Mesenchymal stem cell (in vitro differentiated cells and primary cell): ENCODE results near the gene MAGEE1.

ENCODE experiments used
- DNase-seq: peaks from one replicate; pipeline ENCODE4 v3.0.0-alpha.2; 2013
- H2AFZ ChIP-seq: one replicate; pipeline ENCODE4 v1.6.1; 2013; ENCODE audit warnings: low read depth, mild to moderate bottlenecking, control low read depth, inconsistent platforms, low read length, moderate library complexity
- H2AK5ac ChIP-seq: 2 replicates; pipeline ENCODE4 v1.6.1; 2013; ENCODE audit warnings: low read length, moderate library complexity, mild to moderate bottlenecking, inconsistent platforms; ENCODE audit not compliant: severe bottlenecking
- H2BK120ac ChIP-seq: one replicate; pipeline ENCODE4 v1.6.1; 2013; ENCODE audit warnings: low read depth, mild to moderate bottlenecking, inconsistent platforms, low read length, moderate library complexity
- H2BK12ac ChIP-seq, 2 experiments: one replicate each; pipeline ENCODE4 v1.6.1; 2013; ENCODE audit warnings: inconsistent platforms in 2 of 2, low read length in 2 of 2, mild to moderate bottlenecking in 2 of 2, moderate library complexity in 2 of 2, control low read depth in 1 of 2
- H2BK15ac ChIP-seq: one replicate; pipeline ENCODE4 v1.6.1; 2013; ENCODE audit warnings: mild to moderate bottlenecking, low read depth, inconsistent platforms; ENCODE audit not compliant: poor library complexity, severe bottlenecking
- H2BK5ac ChIP-seq: 2 replicates; pipeline ENCODE4 v1.6.1; 2013; ENCODE audit warnings: low read depth, mild to moderate bottlenecking, low read length, control low read depth, inconsistent platforms; ENCODE audit not compliant: poor library complexity, severe bottlenecking
- H3K14ac ChIP-seq, 2 experiments: one replicate each; pipeline ENCODE4 v1.6.1; 2013; ENCODE audit warnings: inconsistent platforms in 2 of 2, low read length in 2 of 2, control low read depth in 1 of 2, mild to moderate bottlenecking in 1 of 2, moderate library complexity in 1 of 2
- H3K18ac ChIP-seq, 2 experiments: one replicate each; pipeline ENCODE4 v1.6.1; 2013; ENCODE audit warnings: inconsistent platforms in 2 of 2, low read length in 2 of 2, control low read depth in 1 of 2, low read depth in 1 of 2, mild to moderate bottlenecking in 1 of 2
- H3K23ac ChIP-seq, 2 experiments: one replicate each; pipeline ENCODE4 v1.6.1; 2013; ENCODE audit warnings: inconsistent platforms in 2 of 2, low read length in 2 of 2, mild to moderate bottlenecking in 2 of 2, moderate library complexity in 2 of 2, control low read depth in 1 of 2
- H3K27ac ChIP-seq: 2 replicates; pipeline ENCODE4 v1.5.1; 2013; ENCODE audit warnings: mild to moderate bottlenecking, moderate library complexity, low read length, control low read depth, inconsistent platforms; ENCODE audit not compliant: poor library complexity, severe bottlenecking
- H3K27me3 ChIP-seq, 2 experiments: 2 replicates each; pipeline versions ENCODE4 v1.6.1 to v1.7.0; 2013; ENCODE audit warnings: low read length in 2 of 2, mild to moderate bottlenecking in 2 of 2, moderate library complexity in 2 of 2, control low read depth in 1 of 2, inconsistent platforms in 1 of 2; ENCODE audit not compliant: control insufficient read depth in 1 of 2, insufficient read depth in 1 of 2
- H3K36me3 ChIP-seq, 2 experiments: 2 replicates each; pipeline versions ENCODE4 v1.6.1 to v1.7.0; 2013; ENCODE audit warnings: low read length in 2 of 2, control low read depth in 1 of 2, inconsistent platforms in 1 of 2, low read depth in 1 of 2, mild to moderate bottlenecking in 1 of 2; ENCODE audit not compliant: insufficient read depth in 2 of 2, control insufficient read depth in 1 of 2
- H3K4ac ChIP-seq, 2 experiments: one replicate each; pipeline ENCODE4 v1.6.1; 2013; ENCODE audit warnings: inconsistent platforms in 2 of 2, low read length in 2 of 2, mild to moderate bottlenecking in 2 of 2, moderate library complexity in 2 of 2, control low read depth in 1 of 2, low read depth in 1 of 2
- H3K4me1 ChIP-seq: 2 replicates; pipeline ENCODE4 v1.6.1; 2013; ENCODE audit warnings: low read depth, low read length, control low read depth; ENCODE audit not compliant: control insufficient read depth, insufficient read depth
- H3K4me2 ChIP-seq: 2 replicates; pipeline ENCODE4 v1.6.1; 2013; ENCODE audit warnings: low read length, mild to moderate bottlenecking, inconsistent platforms; ENCODE audit not compliant: poor library complexity, severe bottlenecking
- H3K4me3 ChIP-seq, 2 experiments: 2 replicates each; pipeline versions ENCODE4 v1.5.1 to v1.7.0; 2013; ENCODE audit warnings: low read length in 2 of 2, mild to moderate bottlenecking in 2 of 2, control low read depth in 1 of 2, low read depth in 1 of 2; ENCODE audit not compliant: insufficient read depth in 1 of 2
- H3K79me1 ChIP-seq: replicated peaks from 2 replicates; pipeline ENCODE4 v1.6.1; 2013; ENCODE audit warnings: mild to moderate bottlenecking, control low read depth, low read length, inconsistent platforms; ENCODE audit not compliant: poor library complexity, severe bottlenecking
- H3K9ac ChIP-seq: 2 replicates; pipeline ENCODE4 v1.7.0; 2013; ENCODE audit warnings: mild to moderate bottlenecking, low read length, moderate library complexity
- H3K9me3 ChIP-seq: 2 replicates; pipeline ENCODE4 v1.7.0; 2013; ENCODE audit warnings: mild to moderate bottlenecking, low read length; ENCODE audit not compliant: control insufficient read depth
- H4K8ac ChIP-seq: one replicate; pipeline ENCODE4 v1.6.1; 2013; ENCODE audit warnings: inconsistent platforms, mild to moderate bottlenecking, low read length, moderate library complexity
- H4K91ac ChIP-seq: one replicate; pipeline ENCODE4 v1.6.1; 2013; ENCODE audit warnings: mild to moderate bottlenecking, low read length, inconsistent platforms
- whole genome bisulfite sequencing: methylation state at CpG from one replicate; pipeline ENCODE4 v1.1.7; 2013; ENCODE audit warnings: mixed read lengths; 5-methylcytosine and 5-hydroxymethylcytosine counted together

The MAGEE1 gene

DNA sequence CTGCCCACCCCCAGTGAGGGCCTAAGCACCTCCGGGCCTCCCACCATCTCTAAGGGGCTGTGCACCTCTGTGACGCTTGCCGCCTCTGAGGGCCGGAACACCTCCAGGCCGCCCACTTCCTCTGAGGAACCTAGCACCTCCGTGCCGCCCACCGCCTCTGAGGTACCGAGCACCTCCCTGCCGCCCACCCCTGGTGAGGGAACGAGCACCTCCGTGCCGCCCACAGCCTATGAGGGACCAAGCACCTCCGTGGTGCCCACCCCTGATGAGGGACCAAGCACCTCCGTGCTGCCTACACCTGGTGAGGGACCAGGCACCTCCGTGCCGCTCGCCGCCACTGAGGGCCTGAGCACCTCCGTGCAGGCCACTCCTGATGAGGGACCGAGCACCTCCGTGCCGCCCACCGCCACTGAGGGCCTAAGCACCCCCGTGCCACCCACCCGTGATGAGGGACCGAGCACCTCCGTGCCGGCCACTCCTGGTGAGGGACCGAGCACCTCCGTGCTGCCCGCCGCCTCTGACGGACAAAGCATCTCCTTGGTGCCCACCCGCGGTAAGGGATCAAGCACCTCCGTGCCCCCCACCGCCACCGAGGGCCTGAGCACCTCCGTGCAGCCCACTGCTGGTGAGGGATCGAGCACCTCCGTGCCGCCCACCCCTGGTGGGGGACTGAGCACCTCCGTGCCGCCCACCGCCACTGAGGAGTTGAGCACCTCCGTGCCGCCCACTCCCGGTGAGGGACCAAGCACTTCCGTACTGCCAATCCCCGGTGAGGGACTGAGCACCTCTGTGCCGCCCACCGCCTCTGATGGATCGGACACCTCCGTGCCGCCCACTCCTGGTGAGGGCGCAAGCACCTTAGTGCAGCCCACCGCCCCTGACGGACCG lies 977 bp downstream of the MAGEE1 start:
- H3K9ac ChIP-seq, result peak overlapping the region; percentile 84
- H3K27me3 ChIP-seq, result no peaks in the 10 kb centered on the region

DNA sequence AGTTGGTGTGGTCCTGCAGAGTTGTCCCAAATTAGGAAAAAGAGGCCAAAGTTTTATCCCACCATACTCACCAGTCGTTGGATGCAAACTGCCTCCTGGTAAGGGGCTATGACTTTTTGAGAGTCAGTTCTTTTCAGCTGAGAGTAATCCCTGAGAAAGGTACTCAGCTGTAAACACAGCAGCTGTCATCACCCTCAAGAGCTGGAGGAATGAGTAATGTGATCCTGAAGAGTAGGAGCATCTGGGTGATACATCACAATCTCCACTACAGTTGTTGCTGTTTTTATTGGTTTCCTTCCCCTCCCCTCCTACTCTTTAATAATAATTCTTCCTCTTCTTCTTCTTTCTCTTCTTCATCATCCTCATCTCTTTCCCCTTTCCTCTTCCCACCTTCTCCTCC lies 5.7 kb downstream of the MAGEE1 start:
- no peak overlapping the region for H2AK5ac ChIP-seq
- no peak overlapping the region for H3K27ac ChIP-seq
- no peak overlapping the region for H2BK5ac ChIP-seq
- H3K79me1 ChIP-seq, result peaks cover 2% of the 10 kb centered on the region
- H3K14ac ChIP-seq, result no peak overlapping the region
- H3K4me1 ChIP-seq, result peaks cover 7% of the 10 kb centered on the region
- H3K9me3 ChIP-seq, result no peaks in the 10 kb centered on the region
- H3K4ac ChIP-seq, result no peak overlapping the region
- DNase-seq, result no peak
- no peak overlapping the region for H2AFZ ChIP-seq
- H2BK120ac ChIP-seq, result no peak overlapping the region
- no peak overlapping the region for H3K9ac ChIP-seq
- no peak overlapping the region for H2BK15ac ChIP-seq
- no peak overlapping the region for H4K91ac ChIP-seq
- no peaks in the 10 kb centered on the region for H3K27me3 ChIP-seq
- no peak overlapping the region for H3K18ac ChIP-seq
- H3K4me3 ChIP-seq, result no peak overlapping the region
- no peak overlapping the region for H4K8ac ChIP-seq
- no peak overlapping the region for H3K23ac ChIP-seq
- no CpG with 5 or more reads among the region's 1 CpG for WGBS
- no peaks in the 10 kb centered on the region for H3K36me3 ChIP-seq
- H3K4me2 ChIP-seq, result no peak overlapping the region
- H2BK12ac ChIP-seq, result no peak overlapping the region

More for the DNA sequence above, 977 bp downstream of the MAGEE1 start:
- H2BK120ac ChIP-seq, result no peak overlapping the region
- H2BK12ac ChIP-seq, result no peak overlapping the region
- H2AK5ac ChIP-seq, result no peak overlapping the region
- H3K9me3 ChIP-seq, result no peaks in the 10 kb centered on the region
- no peak overlapping the region for H3K14ac ChIP-seq
- peak overlapping the region; percentile 62 for H3K4me2 ChIP-seq
- H3K23ac ChIP-seq, result no peak overlapping the region
- no peak overlapping the region for H2AFZ ChIP-seq
- no peaks in the 10 kb centered on the region for H3K36me3 ChIP-seq
- H2BK15ac ChIP-seq, result no peak overlapping the region
- H3K4me3 ChIP-seq, result peak overlapping the region; percentile 66 to 83
- peaks cover 7% of the 10 kb centered on the region for H3K4me1 ChIP-seq
- no peak overlapping the region for H3K27ac ChIP-seq
- H3K4ac ChIP-seq, result no peak overlapping the region
- no peak overlapping the region for H4K91ac ChIP-seq
- H3K18ac ChIP-seq, result no peak overlapping the region
- H3K79me1 ChIP-seq, result peaks cover 2% of the 10 kb centered on the region
- no peak overlapping the region for H4K8ac ChIP-seq
- no peak overlapping the region for H2BK5ac ChIP-seq
- no peak for DNase-seq
- WGBS, result 26% methylated on average over 55 of the region's 60 CpGs

DNA sequence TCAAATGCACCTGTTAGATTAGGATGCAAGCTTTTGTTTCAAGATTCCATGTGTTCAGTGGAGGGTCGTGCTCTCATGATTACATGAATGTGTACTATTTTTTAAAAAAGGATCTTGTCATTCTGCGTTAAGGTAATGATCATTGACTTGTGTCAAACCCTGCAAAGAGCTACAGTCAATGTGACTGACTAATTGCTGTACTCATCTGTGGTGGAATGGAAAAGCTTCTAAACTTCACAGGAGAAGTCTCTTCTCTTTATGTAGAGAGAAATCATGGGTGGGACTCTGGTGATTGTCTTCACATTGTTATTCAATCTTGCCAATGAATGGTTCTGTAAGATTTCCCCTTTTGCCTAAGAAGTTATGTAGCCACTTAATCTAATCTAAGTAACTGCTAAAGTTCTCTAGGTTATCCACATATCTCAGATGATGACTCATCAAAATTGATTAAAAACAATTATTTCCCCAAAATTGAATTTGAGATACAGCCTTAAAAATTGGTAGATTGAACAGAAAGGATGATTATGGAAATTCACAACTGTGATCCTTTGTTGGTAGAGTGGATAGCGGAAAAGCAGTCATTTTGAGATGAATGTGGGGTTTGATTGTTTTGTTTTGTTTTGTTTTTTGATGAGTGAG lies 6.7 kb downstream of the MAGEE1 start:
- no peaks in the 10 kb centered on the region for H3K9me3 ChIP-seq
- no peak overlapping the region for H3K4ac ChIP-seq
- no peak overlapping the region for H3K4me2 ChIP-seq
- H3K14ac ChIP-seq, result no peak overlapping the region
- H3K27me3 ChIP-seq, result no peaks in the 10 kb centered on the region
- H3K36me3 ChIP-seq, result no peaks in the 10 kb centered on the region
- no peaks in the 10 kb centered on the region for H3K4me1 ChIP-seq
- H3K4me3 ChIP-seq, result no peak overlapping the region
- no peak overlapping the region for H2BK120ac ChIP-seq
- no peak overlapping the region for H3K27ac ChIP-seq
- H3K9ac ChIP-seq, result no peak overlapping the region
- H3K79me1 ChIP-seq, result peaks cover 2% of the 10 kb centered on the region
- WGBS, result 76% methylated on average over 3 of the region's 3 CpGs
- H4K91ac ChIP-seq, result no peak overlapping the region
- DNase-seq, result no peak
- no peak overlapping the region for H3K23ac ChIP-seq
- no peak overlapping the region for H4K8ac ChIP-seq
- H2BK15ac ChIP-seq, result no peak overlapping the region
- no peak overlapping the region for H3K18ac ChIP-seq
- no peak overlapping the region for H2BK5ac ChIP-seq
- H2AK5ac ChIP-seq, result no peak overlapping the region
- no peak overlapping the region for H2AFZ ChIP-seq
- H2BK12ac ChIP-seq, result no peak overlapping the region

DNA sequence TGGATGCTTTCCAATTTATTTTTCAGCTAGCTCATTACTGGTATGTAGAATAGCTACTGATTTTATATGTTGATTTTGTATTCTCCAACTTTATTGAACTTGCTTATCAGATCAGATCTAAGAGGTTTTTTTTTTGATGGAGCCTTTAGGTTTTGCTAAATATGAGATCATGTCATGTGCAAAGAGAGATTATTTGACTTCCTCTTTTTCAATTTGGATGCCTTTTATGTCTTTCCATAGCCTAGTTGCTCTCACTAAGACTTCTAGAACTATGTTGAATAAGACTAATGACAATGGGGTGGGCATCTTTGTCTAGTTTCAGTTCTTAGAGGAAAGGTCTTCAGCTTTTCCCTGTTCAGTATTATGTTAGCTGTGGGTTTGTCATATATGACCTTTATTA lies 11.7 kb downstream of the MAGEE1 start:
- H3K4me1 ChIP-seq, result no peaks in the 10 kb centered on the region
- H3K23ac ChIP-seq, result no peak overlapping the region
- H3K9ac ChIP-seq, result no peak overlapping the region
- no peak overlapping the region for H3K27ac ChIP-seq
- H3K18ac ChIP-seq, result no peak overlapping the region
- H3K36me3 ChIP-seq, result no peaks in the 10 kb centered on the region
- H3K27me3 ChIP-seq, result no peaks in the 10 kb centered on the region
- H3K4me3 ChIP-seq, result no peak overlapping the region
- H2BK120ac ChIP-seq, result no peak overlapping the region
- no peak overlapping the region for H4K91ac ChIP-seq
- no peaks in the 10 kb centered on the region for H3K79me1 ChIP-seq
- DNase-seq, result no peak
- H3K4ac ChIP-seq, result no peak overlapping the region
- no peak overlapping the region for H2BK12ac ChIP-seq
- no peak overlapping the region for H3K14ac ChIP-seq
- H3K9me3 ChIP-seq, result peaks cover 21% of the 10 kb centered on the region
- H2AK5ac ChIP-seq, result no peak overlapping the region
- H2BK15ac ChIP-seq, result no peak overlapping the region
- H4K8ac ChIP-seq, result no peak overlapping the region
- no peak overlapping the region for H2BK5ac ChIP-seq
- H2AFZ ChIP-seq, result no peak overlapping the region
- no peak overlapping the region for H3K4me2 ChIP-seq
